LHCN-M2 (cell line): Measurements from ENCODE around the gene C1QBP. TPM values are rescaled to one million over a fixed set of nuclear protein-coding genes. Genes with fewer than 3 reads are reported as not detected.
A peak's percentile ranks its signal among the peaks of the same experiment; 100 is the strongest.
"Not testable (repeated sequence)": the region's sequence is repeated elsewhere in the genome, so short reads cannot be mapped to it uniquely, and the experiment has no call there.

ENCODE experiments used
- DNase-seq: peaks from one replicate; pipeline ENCODE4 v3.0.0-alpha.2; 2012; ENCODE audit warnings: low read depth
- polyA plus RNA-seq: library from polyadenylated mRNA; unstranded; fragments of >200 nt; gene quantifications from one replicate; pipeline ENCODE4 v1.2.1, GENCODE V29; 2012; ENCODE audit warnings: missing spikeins
- total RNA-seq: library from RNA; depleted of rRNA; stranded (reverse); fragments of >200 nt; gene quantifications from 2 replicates; pipeline ENCODE4 v1.2.3, GENCODE V29; 2014; rRNA removed

C1QBP gene
- 268 and 297 TPM in 2 replicates for total RNA-seq
- polyA plus RNA-seq = 161 TPM

- DNase-seq = peak; percentile 91
These were observed at the start of gene C1QBP for GRCh38 chr17:5438716-5439445. Gene C1QBP, minus strand, starts transcription at chr17:5439155. Its CDS starts 82 bp downstream, at chr17:5439073.

- no peak for DNase-seq
These were observed 49.8 kb upstream of the C1QBP start for GRCh38 chr17:5488752-5489151.

DNA sequence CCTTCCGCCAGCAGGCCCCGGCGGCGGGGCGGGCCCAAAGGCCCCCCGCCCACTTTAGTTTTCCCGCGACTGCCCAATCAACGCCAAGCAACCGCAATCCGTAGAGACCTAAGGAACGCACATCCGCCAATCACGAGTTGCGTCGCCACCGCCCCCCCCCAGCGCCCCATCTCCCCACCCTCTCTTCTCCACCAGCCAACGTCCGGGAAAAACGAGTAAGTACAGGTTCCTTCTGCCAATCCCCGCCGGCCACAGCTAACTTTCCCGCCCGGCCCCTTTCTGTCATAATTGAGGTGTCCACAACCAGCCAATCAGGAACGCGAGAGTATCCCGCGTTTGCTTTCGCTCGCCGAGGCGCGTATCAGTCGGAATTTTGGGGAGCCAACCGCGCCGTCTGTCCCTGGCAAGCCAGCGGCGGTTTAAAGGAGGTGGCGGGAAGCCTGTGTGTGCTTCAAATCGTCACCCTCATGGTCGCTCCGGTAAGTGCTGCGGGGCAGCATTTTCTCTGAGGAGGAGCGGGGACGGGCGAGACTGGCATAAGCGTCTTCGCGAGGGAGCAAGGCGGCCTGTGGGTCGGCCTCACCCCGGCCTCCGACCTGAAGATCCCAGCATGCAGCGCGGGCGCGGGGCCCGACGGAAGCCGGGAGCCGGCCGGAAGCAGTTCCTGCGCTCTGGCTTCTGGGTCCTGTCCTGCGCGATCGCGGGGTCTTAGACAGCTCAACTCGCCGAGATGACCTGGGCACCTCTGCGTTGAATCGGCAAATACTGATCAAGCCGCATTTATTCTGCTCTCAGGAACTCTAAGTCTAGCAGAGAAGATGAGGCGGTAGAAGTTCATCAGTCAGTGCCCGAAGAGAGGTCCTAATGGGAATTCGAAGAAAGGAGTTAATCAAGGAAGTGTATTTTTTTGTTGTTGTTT, 47.5 kb upstream of the C1QBP start, which contains the start of gene MIS12:
Gene MIS12 (plus strand): TSS at position 361 of the 919 bp plus-strand sequence. CDS start 2,297 bp downstream, outside the sequence.
- peak; percentile 99 for DNase-seq

DNA sequence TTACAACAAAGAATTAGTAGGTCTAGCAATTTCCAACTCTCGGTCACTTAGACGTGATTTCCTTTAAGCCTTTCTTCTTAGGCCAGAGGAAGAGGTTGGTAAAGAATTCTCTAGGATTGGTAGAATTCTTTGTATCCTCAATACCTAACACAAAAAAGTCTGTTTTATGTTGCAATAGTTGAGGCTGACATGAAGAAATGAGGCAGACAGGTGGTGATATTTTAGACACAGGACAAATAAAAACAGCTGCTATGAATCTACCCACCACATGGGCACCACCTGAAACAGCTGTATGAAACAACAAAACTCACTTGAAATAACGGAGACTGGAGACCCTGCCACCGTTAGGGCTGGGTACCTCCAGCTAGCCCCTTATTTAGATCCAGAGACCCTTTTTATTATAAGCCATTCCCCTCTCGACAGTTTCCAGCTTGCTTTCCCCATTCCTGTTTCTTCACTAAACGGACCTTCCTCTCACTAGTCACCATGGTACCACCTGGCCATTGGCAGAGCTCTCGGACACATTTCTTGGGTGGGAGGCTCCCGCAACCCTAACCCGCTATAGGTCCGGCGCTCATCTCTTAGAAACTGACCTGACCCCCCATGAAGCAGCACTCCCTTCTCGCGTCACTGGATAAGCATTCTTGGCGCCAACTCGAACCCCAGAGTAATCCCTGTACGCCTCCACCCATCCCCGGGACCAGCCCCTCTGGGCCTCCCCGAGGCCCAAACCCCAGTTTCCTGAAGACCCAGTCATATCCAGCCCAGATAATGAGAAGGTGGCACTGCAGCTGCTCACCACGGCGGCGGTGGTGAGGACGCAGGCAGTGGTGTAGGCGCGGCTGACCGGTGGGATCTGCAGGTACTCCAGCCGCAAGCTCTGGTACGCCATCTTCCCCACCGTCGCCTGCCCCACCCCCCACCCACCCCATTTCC, 46.6 kb upstream of the C1QBP start, which contains the start of gene DERL2:
Gene DERL2 (minus strand): TSS at position 909 of the 936 bp plus-strand sequence. CDS start 17 bp downstream, at position 892.
- DNase-seq = peak; percentile 57

GRCh38 chr17:5481451-5481850, 42.5 kb upstream of the C1QBP start:
- DNase-seq = no peak

- no peak for DNase-seq
These were observed 42.0 kb upstream of the C1QBP start for GRCh38 chr17:5480962-5481361.

- no peak for DNase-seq
These were observed 40.0 kb upstream of the C1QBP start for GRCh38 chr17:5478992-5479391.

GRCh38 chr17:5473906-5474305, 35.0 kb upstream of the C1QBP start:
- peak; percentile 84 for DNase-seq

DNA sequence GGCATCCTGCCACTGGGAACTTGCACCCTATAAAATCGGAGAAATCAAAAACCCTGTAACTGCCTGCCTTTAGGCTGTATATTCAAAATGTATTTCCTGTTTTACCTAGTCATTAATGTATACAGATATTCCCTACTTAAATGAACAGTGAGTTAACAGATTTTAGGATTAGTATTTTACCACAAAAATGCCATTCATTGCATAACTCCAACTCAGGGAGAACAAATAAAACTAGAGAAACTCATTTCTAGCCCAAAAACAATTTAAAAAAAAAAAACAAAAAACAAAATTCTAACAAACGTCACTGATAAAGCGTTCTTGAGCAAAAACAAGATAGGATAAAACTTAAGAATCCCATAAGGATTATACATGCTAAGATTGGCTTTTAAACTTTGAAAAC, 33.6 kb upstream of the C1QBP start:
- no peak for DNase-seq

GRCh38 chr17:5468075-5468473, 29.1 kb upstream of the C1QBP start:
- DNase-seq = no peak

DNA sequence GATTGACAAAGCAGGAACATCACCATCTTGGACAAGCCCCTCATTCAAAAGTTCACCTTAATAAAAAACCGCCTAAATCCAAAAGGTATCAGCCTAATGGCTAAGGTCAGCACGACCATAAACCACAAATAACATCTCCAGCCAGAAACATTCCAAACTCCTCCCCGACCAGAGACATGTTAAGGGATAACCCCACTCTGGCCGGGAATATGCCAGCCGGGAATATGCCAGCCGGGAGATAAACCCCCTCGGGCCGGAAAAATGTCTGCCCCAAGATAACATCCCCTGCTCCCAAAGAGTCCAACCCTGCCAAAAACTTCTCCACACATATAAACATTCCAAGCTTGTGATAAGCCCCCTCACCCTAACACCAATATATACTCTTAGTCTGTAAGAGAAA, 28.5 kb upstream of the C1QBP start:
- no peak for DNase-seq

DNA sequence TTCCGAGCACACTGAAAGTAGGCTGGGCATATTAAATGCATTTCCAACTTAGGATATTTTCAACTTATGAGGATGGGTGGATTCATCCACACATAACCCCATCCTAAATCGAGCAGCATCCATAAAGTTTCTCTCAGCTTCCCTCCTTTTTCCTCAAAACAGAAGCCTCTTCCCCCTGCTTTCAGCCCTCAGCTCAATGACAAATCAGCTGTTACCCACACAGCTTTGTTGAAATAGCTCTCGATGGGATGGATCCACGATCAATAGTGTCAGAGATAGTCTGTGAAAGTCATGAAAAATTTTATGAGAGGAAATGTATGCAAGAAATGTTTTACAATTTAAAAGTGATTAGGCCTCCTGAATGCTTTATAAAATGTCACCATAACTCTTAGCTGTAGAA, 27.3 kb upstream of the C1QBP start:
- no peak for DNase-seq

GRCh38 chr17:5464717-5465507, 26.0 kb upstream of the C1QBP start:
- no peak for DNase-seq

- DNase-seq = no peak
These were observed 7.8 kb upstream of the C1QBP start for GRCh38 chr17:5446786-5447185.

GRCh38 chr17:5444209-5444608, 5.3 kb upstream of the C1QBP start:
- DNase-seq = no peak

DNA sequence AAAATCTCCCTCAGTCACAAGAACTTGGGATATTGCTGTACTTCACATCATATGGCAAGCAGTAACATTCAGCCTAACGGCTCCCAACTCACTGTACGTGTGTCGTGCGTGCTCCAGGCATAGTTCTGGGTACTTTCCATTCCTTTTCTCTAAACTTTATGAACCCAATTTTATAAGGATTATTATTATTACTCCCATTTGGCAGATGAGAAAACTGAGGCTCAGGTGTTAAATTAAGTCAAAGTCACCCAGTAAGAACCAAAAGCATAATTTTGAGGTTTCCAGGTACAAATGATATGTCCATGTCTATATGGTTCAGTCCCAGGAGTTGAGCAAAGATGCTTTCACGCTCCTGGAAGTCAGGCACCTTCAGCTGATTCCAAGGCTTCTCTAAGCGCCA, 4.8 kb upstream of the C1QBP start:
- no peak for DNase-seq

DNA sequence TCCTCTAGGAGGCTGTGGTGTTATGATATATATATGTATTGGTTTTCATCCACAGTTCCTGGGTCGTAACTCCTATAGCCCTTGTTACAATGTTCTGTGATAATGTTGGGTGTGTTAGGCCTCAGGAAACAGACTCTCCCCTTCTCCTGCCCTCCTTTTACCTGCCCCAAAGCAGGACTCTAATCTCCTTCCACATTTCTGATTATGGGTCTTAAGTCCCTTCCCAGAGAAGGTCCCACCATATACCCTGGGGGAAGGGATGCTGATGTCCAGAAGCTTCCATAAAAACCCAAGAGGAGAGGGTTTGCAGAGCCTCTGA, 450 bp upstream of the C1QBP start:
- no peak for DNase-seq

DNA sequence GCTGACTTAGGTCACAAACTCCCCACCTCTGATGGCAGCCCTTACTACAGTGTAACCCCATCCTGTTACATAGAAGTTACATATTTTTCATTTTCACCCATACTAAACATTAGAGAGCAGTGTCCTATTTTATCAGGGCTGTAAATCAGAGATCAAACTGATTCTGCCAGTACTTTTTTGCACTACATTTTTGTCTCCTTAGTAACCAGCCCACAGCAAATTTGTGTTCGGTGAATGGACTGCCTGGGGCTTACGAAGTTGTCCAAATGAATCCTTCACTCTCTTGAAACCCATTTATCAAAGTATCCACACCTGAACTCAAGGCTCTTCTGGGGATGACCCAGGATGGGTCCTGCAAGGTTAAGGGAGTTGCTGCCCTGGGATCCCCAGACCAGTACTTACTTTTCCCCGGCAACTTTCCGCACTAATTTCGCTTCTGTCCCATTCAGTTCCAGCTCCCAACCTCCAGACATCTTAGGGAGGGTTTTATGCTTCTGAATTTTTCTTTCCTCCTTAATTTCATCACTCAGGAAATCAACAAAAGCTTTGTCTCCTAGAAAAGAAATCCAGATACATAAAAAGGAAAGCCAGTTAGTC, 1.1 kb downstream of the C1QBP start:
- peak; percentile 13 for DNase-seq

GRCh38 chr17:5435781-5436315, 3.1 kb downstream of the C1QBP start:
- DNase-seq = not testable (repeated sequence)

DNA sequence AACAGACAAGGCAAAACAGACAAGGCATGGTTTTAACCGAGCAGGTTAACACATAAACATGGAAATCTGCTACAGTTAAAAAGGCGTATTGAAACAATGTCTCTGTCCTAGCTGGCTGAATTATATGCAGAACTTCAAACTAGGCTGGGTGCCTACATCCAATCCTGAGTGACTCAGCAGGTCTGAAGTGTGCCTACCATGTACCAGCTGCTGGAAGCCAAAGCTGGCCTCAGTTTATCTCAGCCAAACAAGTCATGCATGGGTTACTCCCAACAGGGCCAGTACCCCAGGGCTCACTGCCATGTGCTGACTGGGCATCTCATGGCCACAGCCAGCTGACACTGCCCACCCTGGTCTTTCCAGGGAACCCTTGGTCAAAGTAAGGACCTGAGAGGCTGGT, 4.0 kb downstream of the C1QBP start:
- no peak for DNase-seq
